IMR-90 (cell line): Measurements from ENCODE around the gene CCDC51. TPM values are rescaled to one million over a fixed set of nuclear protein-coding genes. Genes with fewer than 3 reads are reported as not detected.
"Not testable (repeated sequence)": the region's sequence is repeated elsewhere in the genome, so short reads cannot be mapped to it uniquely, and the experiment has no call there.

Experiments
- ATAC-seq: fragments of 200-7000 bp; cut with Tn5 transposase; 2 replicates; pipeline ENCODE4 v1.9.1; 2020; ENCODE audit warnings: low read depth, mild to moderate bottlenecking, moderate library complexity
- BruUV-seq: library from RNA; stranded (reverse); fragments of 400-500 nt; replicated peaks from 2 replicates; lab custom pipeline; 2021; lab: Mats Ljungman, UMichigan
- CTCF ChIA-PET: fragments of 300-600 bp; formaldehyde crosslinking; extraction: SDS; loops from one replicate; lab custom pipeline; 2021; ENCODE audit warnings: antibody characterized with exemption; lab: Yijun Ruan, JAX
- POLR2A ChIA-PET: fragments of 300-600 bp; sonication (Branson Sonifier 250); formaldehyde crosslinking; loops from one replicate; lab custom pipeline; 2022; ENCODE audit warnings: antibody characterized with exemption; ENCODE audit not compliant: unreplicated experiment; lab: Charles Lee
- DNase-seq: peaks from one replicate; pipeline ENCODE4 v3.0.0; 2013
- H2AFZ ChIP-seq: replicated peaks from 2 replicates; pipeline ENCODE3; 2013; ENCODE audit warnings: low read length, mild to moderate bottlenecking; ENCODE audit not compliant: poor library complexity
- H2AK5ac ChIP-seq: 2 replicates; pipeline ENCODE4 v1.6.1; 2013; ENCODE audit warnings: low read depth, low read length, inconsistent platforms
- H2AK9ac ChIP-seq: replicated peaks from 2 replicates; pipeline ENCODE3; 2013; ENCODE audit warnings: mild to moderate bottlenecking, low read depth, low read length, moderate library complexity; ENCODE audit not compliant: poor library complexity
- H2BK120ac ChIP-seq: 2 replicates; pipeline ENCODE4 v1.6.1; 2013; ENCODE audit warnings: low read depth, low read length, inconsistent platforms
- H2BK15ac ChIP-seq: 3 replicates; pipeline ENCODE4 v1.6.1; 2013; ENCODE audit warnings: low read depth, low read length, inconsistent platforms
- H2BK20ac ChIP-seq: 2 replicates; pipeline ENCODE4 v1.6.1; 2013; ENCODE audit warnings: low read depth, mild to moderate bottlenecking, inconsistent platforms, low read length, moderate library complexity
- H2BK5ac ChIP-seq: 2 replicates; pipeline ENCODE4 v1.6.1; 2013; ENCODE audit warnings: mild to moderate bottlenecking, low read depth, low read length, inconsistent platforms; ENCODE audit not compliant: poor library complexity, severe bottlenecking
- H3K14ac ChIP-seq: replicated peaks from 2 replicates; pipeline ENCODE4 v1.6.1; 2013; ENCODE audit warnings: low read depth, low read length, inconsistent platforms
- H3K18ac ChIP-seq: 2 replicates; pipeline ENCODE4 v1.6.1; 2013; ENCODE audit warnings: low read depth, low read length, control low read depth
- H3K23ac ChIP-seq: 2 replicates; pipeline ENCODE4 v1.6.1; 2013; ENCODE audit warnings: low read depth, low read length, inconsistent platforms
- H3K27ac ChIP-seq: 2 replicates; pipeline ENCODE4 v1.5.1; 2013; ENCODE audit warnings: mild to moderate bottlenecking, control low read depth, low read length; ENCODE audit not compliant: insufficient read depth
- H3K27me3 ChIP-seq: 2 replicates; pipeline ENCODE4 v1.6.1; 2013; ENCODE audit warnings: low read length; ENCODE audit not compliant: control insufficient read depth, insufficient read depth
- H3K36me3 ChIP-seq: 2 replicates; pipeline ENCODE4 v1.6.1; 2013; ENCODE audit warnings: low read length, mixed read lengths; ENCODE audit not compliant: control insufficient read depth, insufficient read depth
- H3K4ac ChIP-seq: 2 replicates; pipeline ENCODE4 v1.6.1; 2013; ENCODE audit warnings: low read depth, low read length, inconsistent platforms
- H3K4me1 ChIP-seq: 2 replicates; pipeline ENCODE4 v1.6.1; 2013; ENCODE audit warnings: low read length, mixed read lengths; ENCODE audit not compliant: control insufficient read depth, insufficient read depth
- H3K4me2 ChIP-seq: 2 replicates; pipeline ENCODE4 v1.6.1; 2013; ENCODE audit warnings: low read depth, mild to moderate bottlenecking, control low read depth, low read length, moderate library complexity
- H3K4me3 ChIP-seq: 2 replicates; pipeline ENCODE4 v1.5.1; 2013; ENCODE audit warnings: low read depth, mild to moderate bottlenecking, control low read depth, low read length, moderate library complexity; ENCODE audit not compliant: insufficient read depth
- H3K56ac ChIP-seq: 2 replicates; pipeline ENCODE4 v1.6.1; 2013; ENCODE audit warnings: low read length, inconsistent platforms; ENCODE audit not compliant: insufficient read depth; ENCODE audit errors: extremely low read depth
- H3K79me1 ChIP-seq, 2 experiments: 2 replicates each; pipeline ENCODE4 v1.6.1; 2013; ENCODE audit warnings: low read length in 2 of 2, inconsistent platforms in 1 of 2, low read depth in 1 of 2
- H3K9ac ChIP-seq: 2 replicates; pipeline ENCODE4 v1.6.1; 2013; ENCODE audit warnings: low read depth, low read length, control low read depth
- H3K9me1 ChIP-seq: 2 replicates; pipeline ENCODE4 v1.6.1; 2013; ENCODE audit warnings: low read length, inconsistent platforms; ENCODE audit not compliant: insufficient read depth
- H3K9me3 ChIP-seq: 2 replicates; pipeline ENCODE4 v1.6.1; 2013; ENCODE audit warnings: low read length; ENCODE audit not compliant: control insufficient read depth, insufficient read depth
- H4K20me1 ChIP-seq: 2 replicates; pipeline ENCODE4 v1.6.1; 2013; ENCODE audit warnings: low read length, inconsistent platforms; ENCODE audit not compliant: insufficient read depth
- H4K5ac ChIP-seq: 2 replicates; pipeline ENCODE4 v1.6.1; 2013; ENCODE audit warnings: mild to moderate bottlenecking, low read depth, low read length, control low read depth
- H4K8ac ChIP-seq, 2 experiments: 2 replicates each; pipeline ENCODE4 v1.6.1; 2013; ENCODE audit warnings: low read depth in 2 of 2, low read length in 2 of 2, control low read depth in 1 of 2, inconsistent platforms in 1 of 2
- H4K91ac ChIP-seq: 2 replicates; pipeline ENCODE4 v1.6.1; 2013; ENCODE audit warnings: low read depth, low read length, inconsistent platforms; ENCODE audit not compliant: insufficient read depth
- BHLHE40 ChIP-seq: fragments of 150-350 bp; IDR thresholded peaks from 2 replicates; pipeline ENCODE4 v1.6.1; 2016; ENCODE audit warnings: mild to moderate bottlenecking, low read depth, low read length
- RCOR1 ChIP-seq: IDR thresholded peaks from 2 replicates; pipeline ENCODE4 v1.6.1; 2012; ENCODE audit warnings: mild to moderate bottlenecking, low read length, improper control_type of control experiment; ENCODE audit not compliant: insufficient replicate concordance
- RFX5 ChIP-seq: IDR thresholded peaks from 2 replicates; pipeline ENCODE4 v1.8.0; 2012; ENCODE audit warnings: low read depth, mild to moderate bottlenecking, low read length, moderate library complexity
- WGBS, 2 experiments: methylation state at CpG; one replicate each; pipeline versions ENCODE4 v1.1.5 to v1.1.7; 2013; ENCODE audit warnings: missing lambda C conversion rate in 2 of 2; ENCODE audit not compliant: insufficient read length in 1 of 2; ENCODE audit errors: extremely low coverage in 2 of 2; 5-methylcytosine and 5-hydroxymethylcytosine counted together
- dilution Hi-C: fragments of 300-500 bp; cut with HindIII; formaldehyde crosslinking; loops from one replicate; pipeline ENCODE4 v1.14.3; 2018; ENCODE audit warnings: low sequenced_read_pairs; ENCODE audit not compliant: unreplicated experiment
- in situ Hi-C: fragments of 300-500 bp; cut with MboI; formaldehyde crosslinking; loops from 3 replicates; pipeline ENCODE4 v1.14.3; 2019; ENCODE audit warnings: low sequenced_read_pairs, inconsistent platforms, mixed read lengths
- intact Hi-C: fragments of 100-400 bp; cut with micrococcal nuclease; formaldehyde crosslinking; loops from 2 replicates; pipeline ENCODE4 v1.10.0; 2022
- polyA plus RNA-seq, 3 experiments: library from polyadenylated mRNA; depleted of rRNA; stranded (reverse); fragments of >200 nt; gene quantifications; 2 replicates each; pipeline ENCODE4 v1.2.3, GENCODE V29; 2012; ENCODE audit warnings: low replicate concordance in 1 of 3
- total RNA-seq: library from RNA; depleted of rRNA; stranded (reverse); fragments of >200 nt; gene quantifications from 2 replicates; pipeline ENCODE4 v1.2.3, GENCODE V29; 2012

The CCDC51 gene
- total and polyA plus RNA-seq, 2 of the 4 experiments (the other 2 are of a cell fraction), result 11.0 to 16.1 TPM

DNA sequence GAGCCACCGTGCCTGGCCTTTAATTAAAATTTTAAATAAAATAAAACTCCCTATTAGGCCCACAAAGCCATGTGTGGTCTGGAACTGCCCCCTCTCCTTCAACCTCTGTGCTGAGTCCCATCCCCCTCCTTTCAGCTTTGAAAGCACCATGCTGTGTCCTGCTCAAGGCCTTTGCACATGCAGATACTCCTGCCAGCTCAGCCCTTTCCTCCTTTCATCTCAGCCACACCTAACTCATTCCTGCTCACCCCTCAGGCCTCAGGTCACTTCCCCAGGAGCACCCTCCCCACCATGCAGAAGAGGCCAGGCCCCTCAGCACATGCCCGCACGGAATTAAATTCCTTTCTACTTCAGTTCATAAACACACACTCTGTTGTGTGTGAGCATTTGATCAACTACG, 34.7 kb upstream of the CCDC51 start:
- POLR2A ChIA-PET, result no interaction called here
- no peak overlapping the region for H2BK5ac ChIP-seq
- no peak overlapping the region for H3K23ac ChIP-seq
- peaks cover 10% of the 10 kb centered on the region; the same call in 1 of the 2 replicates for H3K9me1 ChIP-seq
- no peak overlapping the region for H4K5ac ChIP-seq
- no peak overlapping the region for H3K27ac ChIP-seq
- no peak overlapping the region for H3K4me2 ChIP-seq
- 57% methylated on average over 1 of the region's 4 CpGs; no CpG with 5 or more reads in 1 of the 2 experiments for WGBS, 2 experiments
- H3K9ac ChIP-seq, result no peak overlapping the region
- CTCF ChIA-PET, result no interaction called here
- H3K4me3 ChIP-seq, result no peak overlapping the region
- peaks cover 4 to 36% of the 10 kb centered on the region in 2 experiments for H3K79me1 ChIP-seq
- H3K9me3 ChIP-seq, result no peaks in the 10 kb centered on the region
- in situ Hi-C loops, result no loop called here
- intact Hi-C loops, result no loop called here
- H2AFZ ChIP-seq, result no peak overlapping the region
- peaks cover 6% of the 10 kb centered on the region for H3K4me1 ChIP-seq
- H3K14ac ChIP-seq, result no peak overlapping the region
- dilution Hi-C loops, result no loop called here
- DNase-seq (no peak), ATAC-seq (no peak)
- no peak overlapping the region for H2BK120ac ChIP-seq
- no TSS peak for BruUV-seq
- no peak overlapping the region for H3K4ac ChIP-seq
- no peak overlapping the region for H2BK15ac ChIP-seq
- no peaks in the 10 kb centered on the region; the same call in 1 of the 2 replicates for H4K20me1 ChIP-seq
- H4K91ac ChIP-seq, result no peak overlapping the region
- H2BK20ac ChIP-seq, result no peak overlapping the region
- no peak overlapping the region for H3K56ac ChIP-seq
- H3K27me3 ChIP-seq, result no peaks in the 10 kb centered on the region
- TF ChIP-seq RCOR1 (no peak), BHLHE40 (no peak), RFX5 (no peak)
- H2AK5ac ChIP-seq, result no peak overlapping the region
- no peak overlapping the region for H2AK9ac ChIP-seq
- peaks cover 12% of the 10 kb centered on the region for H3K36me3 ChIP-seq
- H3K18ac ChIP-seq, result no peak overlapping the region
- no peak overlapping the region for H4K8ac ChIP-seq

DNA sequence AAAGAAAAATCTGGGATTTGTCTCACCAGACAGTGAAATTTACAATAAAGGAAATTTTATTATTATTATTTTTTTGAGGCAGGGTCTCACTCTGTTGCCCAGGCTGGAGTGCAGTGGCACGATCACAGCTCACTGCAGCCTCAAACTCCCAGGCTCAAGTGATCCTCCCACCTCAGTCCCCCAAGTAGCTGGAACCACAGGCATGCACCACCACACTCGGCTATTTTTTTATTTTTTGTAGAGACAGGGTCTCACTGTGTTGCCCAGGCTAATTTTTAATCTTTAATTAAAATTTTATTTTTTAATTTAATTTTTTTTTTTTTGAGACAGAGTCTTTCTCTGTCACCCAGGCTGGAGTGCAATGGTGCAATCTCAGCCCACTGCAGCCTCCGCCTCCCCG, 34.1 kb upstream of the CCDC51 start:
- H3K14ac ChIP-seq, H3K27ac ChIP-seq, in situ Hi-C loops, H3K27me3 ChIP-seq, ATAC-seq, POLR2A ChIA-PET, dilution Hi-C loops, H4K91ac ChIP-seq, H2BK15ac ChIP-seq, H4K8ac ChIP-seq, H4K20me1 ChIP-seq, H3K4ac ChIP-seq, H3K9ac ChIP-seq, BruUV-seq, H3K9me3 ChIP-seq, CTCF ChIA-PET, H3K18ac ChIP-seq, H2AFZ ChIP-seq, H4K5ac ChIP-seq, H3K4me2 ChIP-seq, H3K23ac ChIP-seq, H2BK120ac ChIP-seq, H3K4me1 ChIP-seq, DNase-seq, H2BK20ac ChIP-seq, H2BK5ac ChIP-seq, H2AK9ac ChIP-seq, H2AK5ac ChIP-seq, intact Hi-C loops, H3K56ac ChIP-seq, H3K4me3 ChIP-seq: not testable (repeated sequence)
- peaks cover 4 to 42% of the 10 kb centered on the region in 2 experiments for H3K79me1 ChIP-seq
- peaks cover 16% of the 10 kb centered on the region for H3K36me3 ChIP-seq
- peaks cover 12% of the 10 kb centered on the region; the same call in 1 of the 2 replicates for H3K9me1 ChIP-seq
- WGBS, 2 experiments, result no CpG with 5 or more reads among the region's 4 CpGs
